Mammary epithelial cell (primary cell): Measurements from ENCODE around the gene KCNMB1.

Experiments
- EZH2 ChIP-seq: IDR thresholded peaks from 2 replicates; pipeline ENCODE4 v1.6.1; 2012; ENCODE audit warnings: low read length, inconsistent platforms, borderline replicate concordance
- TF ChIP-seq, protein P1 (sequence below), 2 donors: IDR thresholded peaks in 1 of 2; conservative IDR thresholded peaks in 1 of 2; 2 replicates each; pipeline ENCODE4 v1.5.1; 2011 to 2012; ENCODE audit warnings: inconsistent platforms in 2 of 2, low read length in 2 of 2, mild to moderate bottlenecking in 2 of 2, control low read depth in 1 of 2, low read depth in 1 of 2; ENCODE audit not compliant: insufficient read depth in 1 of 2; ENCODE audit errors: extremely low read depth in 1 of 2

- TF ChIP-seq, protein P1, sequence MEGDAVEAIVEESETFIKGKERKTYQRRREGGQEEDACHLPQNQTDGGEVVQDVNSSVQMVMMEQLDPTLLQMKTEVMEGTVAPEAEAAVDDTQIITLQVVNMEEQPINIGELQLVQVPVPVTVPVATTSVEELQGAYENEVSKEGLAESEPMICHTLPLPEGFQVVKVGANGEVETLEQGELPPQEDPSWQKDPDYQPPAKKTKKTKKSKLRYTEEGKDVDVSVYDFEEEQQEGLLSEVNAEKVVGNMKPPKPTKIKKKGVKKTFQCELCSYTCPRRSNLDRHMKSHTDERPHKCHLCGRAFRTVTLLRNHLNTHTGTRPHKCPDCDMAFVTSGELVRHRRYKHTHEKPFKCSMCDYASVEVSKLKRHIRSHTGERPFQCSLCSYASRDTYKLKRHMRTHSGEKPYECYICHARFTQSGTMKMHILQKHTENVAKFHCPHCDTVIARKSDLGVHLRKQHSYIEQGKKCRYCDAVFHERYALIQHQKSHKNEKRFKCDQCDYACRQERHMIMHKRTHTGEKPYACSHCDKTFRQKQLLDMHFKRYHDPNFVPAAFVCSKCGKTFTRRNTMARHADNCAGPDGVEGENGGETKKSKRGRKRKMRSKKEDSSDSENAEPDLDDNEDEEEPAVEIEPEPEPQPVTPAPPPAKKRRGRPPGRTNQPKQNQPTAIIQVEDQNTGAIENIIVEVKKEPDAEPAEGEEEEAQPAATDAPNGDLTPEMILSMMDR (conservative IDR thresholded peaks at IDR 0.05 in 1 of 2, IDR thresholded peaks at IDR 0.05 in 1 of 2; ENCODE audit: extremely low read depth in 1 of 2, insufficient read depth in 1 of 2, low read depth in 1 of 2, low read length in 2 of 2) = no peak
- TF ChIP-seq EZH2 = no peak
Measured at GRCh38 chr5:170353011-170353761, 36.0 kb downstream of the KCNMB1 start.
